Ascending aorta (tissue), 2 donors: ENCODE data around the gene TMEM183A. TPM values are rescaled to one million over a fixed set of nuclear protein-coding genes. Genes with fewer than 3 reads are reported as not detected.

Source experiments
- DNase-seq, 2 donors: peaks; one replicate each; pipeline ENCODE4 v3.0.0-alpha.2; 2019; ENCODE audit warnings: low spot score in 2 of 2
- H3K27ac ChIP-seq, 2 donors: fragments of 200-600 bp; sonication (generic); one replicate each; pipeline ENCODE4 v1.5.1; 2016 to 2017; ENCODE audit warnings: mild to moderate bottlenecking in 1 of 2
- H3K27me3 ChIP-seq: fragments of 200-600 bp; sonication (generic); one replicate; pipeline ENCODE4 v1.5.1; 2017
- H3K36me3 ChIP-seq, 2 donors: fragments of 200-600 bp; sonication (generic); one replicate each; pipeline ENCODE4 v1.5.1; 2016
- H3K4me1 ChIP-seq, 2 donors: fragments of 200-600 bp; sonication (generic); one replicate each; pipeline ENCODE4 v1.5.1; 2016 to 2017; ENCODE audit warnings: mild to moderate bottlenecking in 1 of 2
- H3K4me3 ChIP-seq, 2 donors: fragments of 200-600 bp; sonication (generic); one replicate each; pipeline ENCODE4 v1.5.1; 2016 to 2017; ENCODE audit warnings: mild to moderate bottlenecking in 1 of 2
- H3K9me3 ChIP-seq, 2 donors: fragments of 200-600 bp; sonication (generic); one replicate each; pipeline ENCODE4 v1.5.1; 2016
- intact Hi-C: fragments of 100-400 bp; cut with DNase I; formaldehyde crosslinking; loops from one replicate; pipeline ENCODE4 v1.15.1; 2023
- total RNA-seq: library from RNA; depleted of rRNA; stranded (reverse); fragments of >200 nt; gene quantifications from one replicate; pipeline ENCODE4 v1.1.0, GENCODE V29; 2016
- TF ChIP-seq, protein P1 (sequence below), 3 experiments: fragments of 200-600 bp in 2 of 3; fragments of 450-650 bp in 1 of 3; sonication (generic) in 2 of 3; IDR thresholded peaks; one replicate each; pipeline ENCODE4 v1.5.1; 2016 to 2019; ENCODE audit warnings: antibody characterized with exemption in 3 of 3, mild to moderate bottlenecking in 1 of 3, moderate library complexity in 1 of 3

TMEM183A gene
- total RNA-seq, 1 donor from 2014 or later = 44.6 TPM

DNA sequence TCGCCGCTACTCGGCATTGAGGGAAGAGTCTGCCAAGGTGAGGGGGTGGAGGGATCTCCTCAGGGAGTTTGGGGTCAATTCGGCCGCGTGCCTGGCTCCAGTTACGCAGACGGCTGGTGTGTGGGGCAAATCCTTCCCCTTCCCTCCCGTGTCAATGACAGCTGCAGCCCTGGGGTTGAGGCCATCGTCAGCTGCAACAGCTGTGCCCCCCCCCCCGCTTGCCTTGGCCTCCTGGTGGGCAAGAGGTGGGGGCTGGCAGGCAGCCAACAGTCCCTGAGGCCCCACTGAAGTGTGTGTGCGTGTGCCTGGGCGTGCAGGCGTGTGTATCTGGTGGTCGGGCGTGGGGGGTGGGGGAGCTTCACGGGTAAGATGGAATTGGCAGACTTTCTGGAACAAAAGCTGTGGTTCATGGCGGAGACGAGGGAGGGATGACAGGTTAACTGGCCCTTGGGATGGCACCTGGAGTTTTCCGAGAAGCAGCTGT lies 44.7 kb downstream of the TMEM183A start:
- H3K4me3 ChIP-seq = no peak overlapping the region
- no peak overlapping the region for H3K27ac ChIP-seq
- no peaks in the 10 kb centered on the region for H3K4me1 ChIP-seq
- no peaks in the 10 kb centered on the region for H3K27me3 ChIP-seq
- TF ChIP-seq, protein P1, sequence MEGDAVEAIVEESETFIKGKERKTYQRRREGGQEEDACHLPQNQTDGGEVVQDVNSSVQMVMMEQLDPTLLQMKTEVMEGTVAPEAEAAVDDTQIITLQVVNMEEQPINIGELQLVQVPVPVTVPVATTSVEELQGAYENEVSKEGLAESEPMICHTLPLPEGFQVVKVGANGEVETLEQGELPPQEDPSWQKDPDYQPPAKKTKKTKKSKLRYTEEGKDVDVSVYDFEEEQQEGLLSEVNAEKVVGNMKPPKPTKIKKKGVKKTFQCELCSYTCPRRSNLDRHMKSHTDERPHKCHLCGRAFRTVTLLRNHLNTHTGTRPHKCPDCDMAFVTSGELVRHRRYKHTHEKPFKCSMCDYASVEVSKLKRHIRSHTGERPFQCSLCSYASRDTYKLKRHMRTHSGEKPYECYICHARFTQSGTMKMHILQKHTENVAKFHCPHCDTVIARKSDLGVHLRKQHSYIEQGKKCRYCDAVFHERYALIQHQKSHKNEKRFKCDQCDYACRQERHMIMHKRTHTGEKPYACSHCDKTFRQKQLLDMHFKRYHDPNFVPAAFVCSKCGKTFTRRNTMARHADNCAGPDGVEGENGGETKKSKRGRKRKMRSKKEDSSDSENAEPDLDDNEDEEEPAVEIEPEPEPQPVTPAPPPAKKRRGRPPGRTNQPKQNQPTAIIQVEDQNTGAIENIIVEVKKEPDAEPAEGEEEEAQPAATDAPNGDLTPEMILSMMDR (IDR thresholded peaks at IDR 0.05) = no peak
- intact Hi-C loops = no loop called here
- no peak for DNase-seq
- peaks cover 3 to 22% of the 10 kb centered on the region in 2 donors for H3K36me3 ChIP-seq
- H3K9me3 ChIP-seq = no peaks in the 10 kb centered on the region

DNA sequence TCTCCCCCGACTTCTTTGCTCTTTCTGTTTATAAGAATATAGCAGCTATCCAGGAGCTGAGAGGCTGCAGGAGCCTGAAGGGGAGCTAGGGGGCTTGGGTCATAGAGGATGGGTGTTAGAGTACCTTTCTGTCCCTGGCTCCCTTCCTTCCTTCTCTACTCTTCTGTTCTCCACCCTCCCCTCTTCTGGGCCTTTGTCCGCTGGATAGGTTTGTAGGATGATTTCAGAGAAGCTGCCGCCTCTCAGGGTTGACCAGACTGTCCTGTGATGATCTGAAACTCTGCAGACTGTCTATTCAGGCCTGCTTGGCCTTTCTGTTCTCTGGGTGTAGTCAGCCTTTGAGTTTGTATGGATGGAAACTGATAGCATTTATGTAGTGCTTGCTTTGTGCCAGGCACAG lies 45.4 kb downstream of the TMEM183A start:
- intact Hi-C loops = no loop called here

DNA sequence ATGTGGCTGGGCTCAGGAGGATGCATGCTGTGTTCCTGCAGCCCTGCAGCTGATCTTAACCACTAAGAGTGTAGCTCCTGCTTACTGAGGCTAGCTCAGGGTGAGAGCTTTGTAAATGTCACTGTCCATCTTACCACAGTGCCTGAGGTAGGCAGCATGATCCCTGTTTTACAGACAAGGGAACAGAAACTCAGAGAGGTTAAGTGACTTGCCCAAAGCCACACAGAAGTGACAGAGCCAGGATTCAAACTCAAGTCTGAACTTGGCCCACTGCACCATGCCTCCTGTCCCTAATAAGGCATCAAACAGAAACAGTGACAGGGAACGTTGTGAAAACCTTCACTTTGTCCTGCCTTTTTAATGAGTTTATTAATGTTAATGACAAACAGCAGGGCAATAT lies 47.0 kb downstream of the TMEM183A start:
- no peak for DNase-seq

More for the DNA sequence above, 45.4 kb downstream of the TMEM183A start:
- Histone ChIP-seq H3K36me3 (peaks cover 3 to 18% of the 10 kb centered on the region in 2 donors), H3K27ac (no peak overlapping the region), H3K4me3 (no peak overlapping the region), H3K4me1 (no peaks in the 10 kb centered on the region), H3K9me3 (no peaks in the 10 kb centered on the region), H3K27me3 (no peaks in the 10 kb centered on the region)
- DNase-seq = no peak
- TF ChIP-seq, protein P1 (IDR thresholded peaks at IDR 0.05) = no peak

DNA sequence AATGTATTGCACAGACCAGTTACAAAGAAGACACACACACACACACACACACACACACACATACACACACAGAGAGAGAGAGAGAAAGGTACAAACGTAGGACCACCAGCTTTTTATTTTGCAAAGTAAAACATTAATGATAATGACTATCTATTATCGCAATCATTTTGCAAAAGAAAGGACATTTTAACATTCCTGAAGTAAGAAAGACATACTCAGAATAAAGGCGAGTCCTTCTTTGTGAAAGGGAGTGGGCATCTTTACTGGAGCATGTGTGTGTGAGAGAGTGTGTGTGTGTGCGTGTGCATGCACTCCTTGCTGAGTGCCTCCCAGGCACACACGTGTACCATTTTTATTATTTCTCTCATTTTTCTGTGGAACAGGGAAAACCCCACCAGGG lies 47.5 kb downstream of the TMEM183A start:
- no peaks in the 10 kb centered on the region for H3K4me1 ChIP-seq
- TF ChIP-seq, protein P1 (IDR thresholded peaks at IDR 0.05) = no peak
- H3K27me3 ChIP-seq = no peaks in the 10 kb centered on the region
- H3K9me3 ChIP-seq = no peaks in the 10 kb centered on the region
- no peak overlapping the region for H3K4me3 ChIP-seq
- intact Hi-C loops = no loop called here
- H3K27ac ChIP-seq = no peak overlapping the region
- DNase-seq = no peak
- peaks cover 3 to 10% of the 10 kb centered on the region in 2 donors for H3K36me3 ChIP-seq

More for the DNA sequence above, 47.0 kb downstream of the TMEM183A start:
- Histone ChIP-seq H3K9me3 (no peaks in the 10 kb centered on the region), H3K4me1 (no peaks in the 10 kb centered on the region), H3K4me3 (no peak overlapping the region), H3K27ac (no peak overlapping the region), H3K27me3 (no peaks in the 10 kb centered on the region), H3K36me3 (peaks cover 3 to 12% of the 10 kb centered on the region in 2 donors)
- intact Hi-C loops = no loop called here
- TF ChIP-seq, protein P1 (IDR thresholded peaks at IDR 0.05) = no peak

DNA sequence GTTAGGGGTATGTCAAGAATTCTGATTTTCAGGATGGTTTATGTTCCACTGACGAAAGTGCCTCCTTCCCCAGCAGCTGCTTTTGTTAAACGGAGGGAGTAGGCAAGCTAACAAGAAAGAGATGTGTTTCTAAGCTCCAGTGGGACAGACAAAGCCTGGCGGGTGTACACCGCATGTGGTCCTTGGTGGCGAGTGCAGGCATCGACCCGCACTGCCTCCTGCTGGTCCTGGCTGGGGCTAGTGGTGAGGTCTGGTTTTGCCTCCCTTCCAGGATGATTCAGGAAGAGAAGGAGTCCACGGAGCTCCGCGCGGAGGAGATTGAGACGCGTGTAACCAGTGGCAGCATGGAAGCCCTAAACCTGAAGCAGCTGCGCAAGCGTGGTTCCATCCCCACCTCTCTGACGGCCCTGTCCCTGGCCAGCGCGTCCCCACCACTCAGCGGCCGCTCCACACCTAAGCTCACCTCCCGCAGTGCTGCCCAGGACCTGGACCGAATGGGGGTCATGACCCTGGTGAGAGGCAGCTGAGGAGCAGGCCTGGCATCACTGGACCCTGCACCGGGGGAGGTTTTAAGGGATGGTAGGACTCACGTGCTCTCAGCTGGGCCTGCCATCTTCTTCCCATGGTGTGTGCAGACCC lies 48.1 kb downstream of the TMEM183A start:
- no peaks in the 10 kb centered on the region for H3K27me3 ChIP-seq
- intact Hi-C loops = no loop called here
- H3K4me3 ChIP-seq = no peak overlapping the region
- H3K4me1 ChIP-seq = no peaks in the 10 kb centered on the region
- H3K27ac ChIP-seq = no peak overlapping the region
- H3K9me3 ChIP-seq = no peaks in the 10 kb centered on the region
- no peak for DNase-seq
- H3K36me3 ChIP-seq = peaks cover 3 to 8% of the 10 kb centered on the region in 2 donors
- TF ChIP-seq, protein P1 (IDR thresholded peaks at IDR 0.05) = no peak
